GM19238 (cell line): Measurements from ENCODE around the gene CLEC18B.
A peak's percentile ranks its signal among the peaks of the same experiment; 100 is the strongest.
"Not testable (repeated sequence)": the region's sequence is repeated elsewhere in the genome, so short reads cannot be mapped to it uniquely, and the experiment has no call there.

Source experiments
- DNase-seq: peaks from one replicate; pipeline ENCODE4 v3.0.0; 2011; ENCODE audit warnings: low spot score; ENCODE audit not compliant: insufficient read length

CLEC18B gene

GRCh38 chr16:74420612-74421481, at the start of gene CLEC18B:
TSS of gene CLEC18B (minus strand) at chr16:74421478. CDS start at chr16:74421270, 208 bp downstream.
- DNase-seq, result not testable (repeated sequence)

- DNase-seq, result no peak
Observed at GRCh38 chr16:74469946-74470478, 48.7 kb upstream of the CLEC18B start.

DNA sequence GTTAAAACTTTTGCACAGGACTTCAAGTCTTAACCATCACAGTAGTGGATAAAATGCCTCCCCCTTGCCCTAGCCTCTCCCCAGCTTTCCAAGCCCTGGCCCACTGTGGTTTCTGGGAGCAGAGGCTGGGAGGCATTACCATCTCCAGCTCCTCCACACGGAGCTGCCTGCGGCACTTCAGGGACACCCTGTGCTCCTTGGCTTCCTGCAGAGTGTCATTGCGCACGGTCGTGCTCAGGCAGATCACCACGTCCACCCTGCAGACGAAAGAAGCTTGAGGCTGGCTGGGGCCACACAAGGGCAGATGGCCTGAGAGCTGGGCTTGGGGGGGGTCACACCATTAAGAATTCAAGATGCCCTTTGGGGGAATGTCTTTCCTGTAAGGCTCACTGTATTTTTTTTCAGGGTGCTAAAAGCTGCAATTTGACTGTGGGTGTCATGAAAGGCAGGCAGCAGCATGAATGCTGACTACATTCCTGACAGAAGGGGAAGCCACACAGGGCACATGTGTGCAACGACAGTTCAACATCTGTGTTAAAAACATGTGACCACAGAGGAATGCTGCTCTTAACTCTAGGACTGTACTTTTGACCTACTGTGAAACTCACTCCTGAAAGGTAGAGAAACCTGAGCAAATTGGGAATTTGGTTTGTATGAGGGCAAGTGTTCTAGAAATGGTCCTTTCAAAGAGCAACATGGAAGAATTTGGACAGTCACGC, 47.7 kb upstream of the CLEC18B start:
- no peak for DNase-seq

GRCh38 chr16:74466872-74467271, 45.6 kb upstream of the CLEC18B start:
- DNase-seq, result peak; percentile 13

- DNase-seq, result no peak
Observed at GRCh38 chr16:74465851-74466685, 44.8 kb upstream of the CLEC18B start.

GRCh38 chr16:74465281-74465680, 44.0 kb upstream of the CLEC18B start:
- no peak for DNase-seq

DNA sequence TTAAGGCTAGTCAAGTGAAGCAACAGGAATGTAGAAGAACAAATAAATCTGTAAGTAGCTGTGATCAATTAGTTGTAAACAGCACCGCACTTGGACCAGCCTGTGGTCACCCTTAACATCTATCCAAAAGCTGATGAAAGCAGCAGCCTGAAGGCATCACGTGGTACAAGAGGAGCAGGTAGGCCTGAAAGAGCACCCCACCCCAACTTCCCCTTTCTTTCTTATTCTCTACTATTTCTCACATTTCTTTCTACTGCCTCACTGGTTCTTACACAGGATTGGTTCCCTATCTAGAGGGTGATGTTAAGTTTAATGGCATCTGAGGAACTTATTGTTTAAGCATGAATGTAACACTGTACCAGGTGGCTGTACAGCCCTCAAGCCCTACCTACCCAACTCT, 42.6 kb upstream of the CLEC18B start:
- DNase-seq, result peak; percentile 22

DNA sequence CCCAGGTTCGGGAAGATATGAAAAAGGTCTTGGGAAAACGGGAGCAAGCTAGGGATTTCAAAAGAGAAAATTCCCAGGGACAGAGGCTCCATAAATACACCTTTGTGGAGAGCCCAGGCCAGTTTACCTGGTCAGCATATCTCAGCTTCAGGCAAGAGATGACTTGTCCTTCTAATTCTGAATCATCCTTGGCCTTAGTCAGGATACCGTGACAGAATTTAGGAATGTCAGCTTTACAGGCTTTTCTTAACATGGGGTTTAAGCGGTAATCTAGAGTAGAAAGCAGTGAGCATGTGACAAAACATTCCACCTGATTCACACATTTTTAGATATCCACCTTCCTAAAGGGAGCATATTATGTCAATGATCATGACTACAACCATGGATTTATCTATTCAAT, 41.1 kb upstream of the CLEC18B start:
- DNase-seq, result no peak

- no peak for DNase-seq
Observed at GRCh38 chr16:74461826-74462225, 40.5 kb upstream of the CLEC18B start.

GRCh38 chr16:74460542-74460941, 39.3 kb upstream of the CLEC18B start:
- no peak for DNase-seq

DNA sequence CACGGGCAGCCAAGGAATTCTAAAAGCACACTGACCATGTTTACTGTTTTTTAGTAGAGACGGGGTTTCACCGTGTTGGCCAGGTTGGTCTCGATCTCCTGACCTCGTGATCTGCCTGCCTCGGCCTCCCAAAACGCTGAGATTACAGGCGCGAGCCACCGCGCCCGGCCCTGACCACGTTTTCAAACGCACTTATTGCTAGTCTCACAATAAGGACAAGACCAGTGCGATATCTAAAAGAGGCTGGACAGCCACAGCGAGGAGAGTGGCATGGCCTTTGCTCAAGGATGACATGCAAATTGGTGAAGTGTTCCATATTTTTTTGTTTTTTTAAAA, 35.0 kb upstream of the CLEC18B start:
- DNase-seq, result no peak

DNA sequence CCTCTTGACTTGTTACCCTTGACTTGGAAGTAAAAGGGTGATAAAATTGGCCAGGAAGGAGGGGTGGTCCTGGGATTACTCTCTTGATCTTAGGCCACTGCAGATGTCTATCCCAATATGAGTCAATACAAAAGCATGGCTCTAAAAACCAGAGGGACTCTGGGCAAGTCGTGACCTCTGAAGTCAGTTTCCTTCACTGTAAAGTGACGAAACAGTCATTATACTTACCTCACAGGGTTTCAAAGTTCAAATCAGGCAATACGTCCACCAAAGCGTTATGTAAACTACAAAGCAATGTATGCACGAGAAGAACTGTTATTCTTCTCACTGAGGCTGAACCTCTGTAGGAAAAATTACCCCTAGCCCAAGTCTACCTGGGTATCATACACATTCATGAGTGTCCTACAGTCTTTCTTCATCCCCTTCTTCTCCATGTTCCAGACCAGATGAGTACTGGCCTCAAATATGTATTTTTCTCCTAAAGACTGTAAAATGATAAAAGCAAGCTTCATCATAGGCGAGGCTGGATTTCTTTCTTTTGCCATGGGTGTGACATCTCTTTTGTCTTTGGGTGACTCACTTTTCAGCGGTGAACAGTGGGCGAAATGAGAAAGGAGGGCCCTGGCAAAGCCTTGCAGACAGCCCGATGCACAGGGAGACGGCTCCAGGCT, 34.5 kb upstream of the CLEC18B start:
- DNase-seq, result no peak

- DNase-seq, result no peak
Observed at GRCh38 chr16:74455213-74455612, 33.9 kb upstream of the CLEC18B start.

DNA sequence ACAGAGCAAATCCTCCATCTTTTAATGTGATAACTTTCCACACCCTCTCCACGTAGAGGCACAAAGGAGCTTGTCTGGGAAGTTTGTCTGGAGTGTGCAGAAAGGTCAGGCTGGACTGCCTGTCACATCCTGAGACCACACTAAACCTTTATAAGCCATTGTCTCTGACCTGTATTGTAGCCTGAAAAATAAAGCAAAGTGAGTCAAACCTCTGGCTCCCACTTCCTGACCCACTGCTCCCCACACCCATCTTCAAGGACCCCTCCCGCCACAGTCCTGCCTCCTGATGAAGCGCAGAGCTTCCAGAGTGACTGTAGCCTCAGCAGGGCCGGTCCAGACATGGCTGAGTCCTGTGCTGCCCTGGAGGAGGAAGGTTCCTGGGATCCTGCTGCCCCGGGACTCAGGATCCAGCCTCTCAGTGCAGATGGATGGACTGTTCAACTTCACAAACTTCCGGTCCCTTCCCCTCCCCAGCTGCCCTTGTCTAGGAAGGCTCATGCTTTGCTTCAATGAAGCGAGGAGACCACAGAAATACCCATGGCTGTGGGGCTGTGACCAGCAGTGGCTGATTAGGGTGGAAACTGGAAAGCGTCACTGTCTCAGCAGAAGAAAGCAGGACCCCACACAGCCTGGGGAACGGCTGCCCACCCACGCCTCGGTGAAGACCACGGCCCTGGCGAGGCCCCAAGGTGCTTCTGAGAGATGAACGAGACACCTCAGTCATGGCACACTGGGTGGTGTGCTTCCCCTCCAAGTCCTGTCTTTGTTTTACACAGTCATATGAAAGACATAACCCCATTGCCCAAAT, 30.9 kb upstream of the CLEC18B start:
- peak; percentile 17 for DNase-seq

- no peak for DNase-seq
Observed at GRCh38 chr16:74450967-74451760, 29.9 kb upstream of the CLEC18B start.

- DNase-seq, result no peak
Observed at GRCh38 chr16:74450236-74450635, 29.0 kb upstream of the CLEC18B start.

GRCh38 chr16:74449470-74449869, 28.2 kb upstream of the CLEC18B start:
- no peak for DNase-seq

DNA sequence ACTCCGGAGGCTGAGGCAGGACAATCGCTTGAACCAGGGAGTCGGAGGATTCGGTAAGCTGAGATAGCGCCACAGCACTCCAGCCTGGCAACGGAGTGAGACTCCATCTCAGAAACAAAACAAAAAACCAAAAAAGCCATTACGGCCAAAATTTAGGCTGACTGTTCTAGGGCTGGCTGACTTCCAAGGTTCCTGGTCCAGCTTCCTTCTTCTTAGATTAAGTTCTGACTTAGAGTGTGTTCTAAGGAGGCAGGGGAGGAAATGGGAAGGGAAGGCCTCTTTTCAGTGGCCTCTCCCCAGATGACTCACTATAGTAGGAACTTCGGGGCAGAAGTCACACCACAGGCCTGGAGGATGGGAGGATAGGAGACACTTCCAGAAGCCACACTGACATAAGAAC, 27.7 kb upstream of the CLEC18B start:
- DNase-seq, result no peak

DNA sequence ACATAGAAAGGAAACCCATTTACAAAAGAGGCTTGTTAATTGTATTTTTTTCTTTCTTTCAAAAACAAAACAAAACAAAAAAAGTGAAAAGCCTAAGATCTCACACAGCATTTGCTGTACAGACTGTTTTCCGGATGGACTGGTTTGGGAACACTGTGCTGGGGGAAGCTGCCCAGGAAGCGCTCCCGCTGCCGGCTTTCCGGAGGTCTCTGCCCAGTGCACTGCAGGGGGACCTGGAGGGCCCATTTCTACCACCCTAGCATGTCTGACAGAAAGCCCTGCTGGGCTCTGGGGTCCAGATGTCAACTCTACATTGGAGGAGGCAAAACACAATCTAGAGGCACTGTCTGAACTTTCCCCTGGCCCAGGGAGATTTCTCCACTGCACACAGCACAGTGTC, 26.3 kb upstream of the CLEC18B start:
- no peak for DNase-seq
